Mesothelial cell of epicardium (in vitro differentiated cells): Measurements from ENCODE around the gene PDF. TPM values are rescaled to one million over a fixed set of nuclear protein-coding genes. Genes with fewer than 3 reads are reported as not detected.

ENCODE experiments used
- DNase-seq, 2 experiments: peaks; one replicate each; pipeline ENCODE4 v3.0.0; 2021; ENCODE audit warnings: low spot score in 2 of 2; ENCODE audit not compliant: unreplicated experiment in 2 of 2
- H3K27ac Mint-ChIP-seq: 2 replicates; pipeline ENCODE4 v1.8.0; 2021; ENCODE audit warnings: mixed read lengths
- H3K27me3 Mint-ChIP-seq: 2 replicates; pipeline ENCODE4 v1.8.0; 2021; ENCODE audit warnings: low read depth, mixed read lengths
- H3K36me3 Mint-ChIP-seq: 2 replicates; pipeline ENCODE4 v1.8.0; 2021; ENCODE audit warnings: mixed read lengths
- H3K4me1 Mint-ChIP-seq: 2 replicates; pipeline ENCODE4 v1.8.0; 2021; ENCODE audit warnings: mixed read lengths
- H3K4me3 Mint-ChIP-seq: 2 replicates; pipeline ENCODE4 v1.8.0; 2021; ENCODE audit warnings: mild to moderate bottlenecking, moderate library complexity, mixed read lengths
- H3K9me3 Mint-ChIP-seq: 2 replicates; pipeline ENCODE4 v1.8.0; 2021; ENCODE audit warnings: mixed read lengths
- CTCF ChIP-seq: fragments of 200-600 bp; sonication (generic); IDR thresholded peaks from one replicate; pipeline ENCODE4 v1.5.0; 2021; ENCODE audit warnings: antibody characterized with exemption; ENCODE audit not compliant: unreplicated experiment
- total RNA-seq: library from RNA; stranded (reverse); gene quantifications from 3 replicates; pipeline ENCODE4 v1.2.1, GENCODE V29; 2021

The PDF gene
- total RNA-seq, 1 donor from 2014 or later: 14.1 TPM

GRCh38 chr16:69339289-69340094, 9.1 kb upstream of the PDF start, which contains the start of the genes COG8 and NIP7:
Gene COG8, minus strand, starts transcription at chr16:69339564. Its CDS starts 12 bp downstream, at chr16:69339552.
Gene NIP7, plus strand, starts transcription at chr16:69339772. Its CDS starts 58 bp downstream, at chr16:69339830.
- peak within 1 kb of the TSS; percentile 98 for H3K27ac Mint-ChIP-seq
- H3K4me1 Mint-ChIP-seq: peaks cover 23% of the 10 kb centered on the region
- no peaks in the 10 kb centered on the region for H3K27me3 Mint-ChIP-seq
- H3K36me3 Mint-ChIP-seq: peaks cover 14% of the 10 kb centered on the region
- no peaks in the 10 kb centered on the region for H3K9me3 Mint-ChIP-seq
- H3K4me3 Mint-ChIP-seq: peak within 1 kb of the TSS; percentile 97
- TF ChIP-seq CTCF: peak; percentile 97
- DNase-seq: peak; percentile 78 to 93

GRCh38 chr16:69338557-69339288, 8.3 kb upstream of the PDF start:
- H3K27me3 Mint-ChIP-seq: no peaks in the 10 kb centered on the region
- H3K9me3 Mint-ChIP-seq: no peaks in the 10 kb centered on the region
- peak overlapping the region; percentile 94 for H3K27ac Mint-ChIP-seq
- H3K36me3 Mint-ChIP-seq: peaks cover 20% of the 10 kb centered on the region
- peak overlapping the region; percentile 97 for H3K4me3 Mint-ChIP-seq
- DNase-seq: no peak
- TF ChIP-seq CTCF: no peak
- H3K4me1 Mint-ChIP-seq: peaks cover 23% of the 10 kb centered on the region

- H3K27ac Mint-ChIP-seq: no peak overlapping the region
- H3K4me1 Mint-ChIP-seq: peaks cover 15% of the 10 kb centered on the region
- no peak for DNase-seq
- no peak for TF ChIP-seq CTCF
- no peak overlapping the region for H3K4me3 Mint-ChIP-seq
- H3K9me3 Mint-ChIP-seq: no peaks in the 10 kb centered on the region
- H3K36me3 Mint-ChIP-seq: peaks cover 26% of the 10 kb centered on the region
- no peaks in the 10 kb centered on the region for H3K27me3 Mint-ChIP-seq
Measured at GRCh38 chr16:69334696-69335095, 4.3 kb upstream of the PDF start.

- Mint-ChIP-seq H3K27ac (no peak overlapping the region), H3K27me3 (no peaks in the 10 kb centered on the region)
- peak in 1 of 2 experiments; percentile 52 for DNase-seq
Measured at GRCh38 chr16:69329369-69330285, 761 bp downstream of the PDF start.

More at GRCh38 chr16:69329369-69330285, 761 bp downstream of the PDF start:
- TF ChIP-seq CTCF: no peak
- Mint-ChIP-seq H3K36me3 (peaks cover 23% of the 10 kb centered on the region), H3K4me3 (peak overlapping the region; percentile 76), H3K9me3 (no peaks in the 10 kb centered on the region), H3K4me1 (peaks cover 17% of the 10 kb centered on the region)
